WTC11 (cell line): ENCODE results near the gene FAM163A. TPM values are rescaled to one million over a fixed set of nuclear protein-coding genes. Genes with fewer than 3 reads are reported as not detected.
A peak's percentile ranks its signal among the peaks of the same experiment; 100 is the strongest.

ENCODE experiments used
- ATAC-seq: fragments of 200-7000 bp; cut with Tn5 transposase; 2 replicates; pipeline ENCODE4 v1.10.0; 2021; ENCODE audit warnings: mild to moderate bottlenecking, moderate library complexity
- CTCF ChIA-PET: fragments of 300-600 bp; sonication (Branson Sonifier 250); formaldehyde crosslinking; loops from one replicate; lab custom pipeline; 2021; ENCODE audit warnings: antibody characterized with exemption; lab: Charles Lee
- POLR2A ChIA-PET: fragments of 350-600 bp; sonication (Branson Sonifier 250); formaldehyde crosslinking; loops from one replicate; lab custom pipeline; 2021; ENCODE audit warnings: antibody characterized with exemption; lab: Charles Lee
- DNase-seq: peaks from one replicate; pipeline ENCODE4 v3.0.0; 2021; ENCODE audit warnings: low spot score
- H3K27ac Mint-ChIP-seq: 2 replicates; pipeline ENCODE4 v1.8.0; 2021; ENCODE audit warnings: mixed read lengths
- H3K27me3 Mint-ChIP-seq: 2 replicates; pipeline ENCODE4 v1.8.0; 2021; ENCODE audit warnings: low read depth, mild to moderate bottlenecking, moderate library complexity, mixed read lengths
- H3K36me3 Mint-ChIP-seq: 2 replicates; pipeline ENCODE4 v1.8.0; 2021; ENCODE audit warnings: mixed read lengths
- H3K4me1 Mint-ChIP-seq: 2 replicates; pipeline ENCODE4 v1.8.0; 2022; ENCODE audit warnings: mixed read lengths
- H3K4me3 Mint-ChIP-seq: 2 replicates; pipeline ENCODE4 v1.8.0; 2021; ENCODE audit warnings: mild to moderate bottlenecking, moderate library complexity, mixed read lengths
- H3K9me3 Mint-ChIP-seq: 2 replicates; pipeline ENCODE4 v1.8.0; 2021; ENCODE audit warnings: mixed read lengths
- ATF1 ChIP-seq: sonication (generic); formaldehyde crosslinking; IDR thresholded peaks from 2 replicates; pipeline ENCODE4 v1.8.1; 2023; ENCODE audit warnings: mild to moderate bottlenecking, moderate library complexity, missing genetic modification reagents
- CBFB ChIP-seq: sonication (generic); formaldehyde crosslinking; IDR thresholded peaks from 2 replicates; pipeline ENCODE4 v1.8.1; 2022; ENCODE audit warnings: mild to moderate bottlenecking, low read depth, missing genetic modification reagents
- CREM ChIP-seq: sonication (generic); formaldehyde crosslinking; IDR thresholded peaks from 2 replicates; pipeline ENCODE4 v1.8.1; 2022; ENCODE audit warnings: mild to moderate bottlenecking, missing genetic modification reagents, moderate library complexity
- FOXP1 ChIP-seq: sonication (generic); formaldehyde crosslinking; IDR thresholded peaks from 2 replicates; pipeline ENCODE4 v1.8.0; 2022; ENCODE audit warnings: missing genetic modification reagents, mild to moderate bottlenecking, moderate library complexity, borderline replicate concordance
- IRF2 ChIP-seq: sonication (generic); formaldehyde crosslinking; IDR thresholded peaks from 2 replicates; pipeline ENCODE4 v1.8.0; 2022; ENCODE audit warnings: low read depth, missing genetic modification reagents, borderline replicate concordance
- JAZF1 ChIP-seq: fragments of 250-450 bp; sonication (Bioruptor Pico); IDR thresholded peaks from 2 replicates; pipeline ENCODE4 v1.9.0; 2021; ENCODE audit warnings: moderate library complexity, mild to moderate bottlenecking, inconsistent platforms
- NFE2L1 ChIP-seq: sonication (generic); formaldehyde crosslinking; IDR thresholded peaks from 2 replicates; pipeline ENCODE4 v1.8.1; 2023; ENCODE audit warnings: missing genetic modification reagents
- NFYB ChIP-seq: sonication (generic); formaldehyde crosslinking; conservative IDR thresholded peaks from 2 replicates; pipeline ENCODE4 v1.8.0; 2022; ENCODE audit warnings: low read depth, missing genetic modification reagents
- NR2C2 ChIP-seq: sonication (generic); formaldehyde crosslinking; IDR thresholded peaks from 2 replicates; pipeline ENCODE4 v1.8.0; 2022; ENCODE audit warnings: mild to moderate bottlenecking, missing genetic modification reagents
- OVOL2 ChIP-seq: fragments of 250-450 bp; sonication (Bioruptor Pico); IDR thresholded peaks from 2 replicates; pipeline ENCODE4 v1.9.0; 2021; ENCODE audit warnings: mild to moderate bottlenecking, borderline replicate concordance
- RELA ChIP-seq: sonication (generic); formaldehyde crosslinking; IDR thresholded peaks from 2 replicates; pipeline ENCODE4 v1.8.1; 2022; ENCODE audit warnings: missing genetic modification reagents, mild to moderate bottlenecking, borderline replicate concordance
- SOX15 ChIP-seq: fragments of 250-450 bp; sonication (Bioruptor Pico); IDR thresholded peaks from 2 replicates; pipeline ENCODE4 v1.9.0; 2021; ENCODE audit warnings: mild to moderate bottlenecking
- SP1 ChIP-seq: sonication (generic); formaldehyde crosslinking; conservative IDR thresholded peaks from 2 replicates; pipeline ENCODE4 v1.8.1; 2022; ENCODE audit warnings: missing genetic modification reagents
- TEAD1 ChIP-seq: sonication (generic); formaldehyde crosslinking; IDR thresholded peaks from 2 replicates; pipeline ENCODE4 v1.8.0; 2022; ENCODE audit warnings: mild to moderate bottlenecking, missing genetic modification reagents
- ZNF121 ChIP-seq: sonication (generic); formaldehyde crosslinking; IDR thresholded peaks from 2 replicates; pipeline ENCODE4 v1.8.0; 2023; ENCODE audit warnings: missing genetic modification reagents
- ZNF416 ChIP-seq: fragments of 250-450 bp; sonication (Bioruptor Pico); IDR thresholded peaks from 2 replicates; pipeline ENCODE4 v1.9.0; 2021; ENCODE audit warnings: mild to moderate bottlenecking, inconsistent platforms
- total RNA-seq: library from RNA; stranded (reverse); gene quantifications from 3 replicates; pipeline ENCODE4 v1.2.3, GENCODE V29; 2021
- TF ChIP-seq, protein P1 (sequence below): sonication (generic); formaldehyde crosslinking; IDR thresholded peaks from 2 replicates; pipeline ENCODE4 v1.8.0; 2023; ENCODE audit warnings: missing genetic modification reagents, mild to moderate bottlenecking, borderline replicate concordance
- TF ChIP-seq, protein P2 (sequence below): sonication (generic); formaldehyde crosslinking; IDR thresholded peaks from 2 replicates; pipeline ENCODE4 v1.8.0; 2022; ENCODE audit warnings: mild to moderate bottlenecking, missing genetic modification reagents
- TF ChIP-seq, protein P3 (sequence below): fragments of 250-450 bp; sonication (Bioruptor Pico); IDR thresholded peaks from 2 replicates; pipeline ENCODE4 v1.9.0; 2021; ENCODE audit warnings: mild to moderate bottlenecking, borderline replicate concordance
- TF ChIP-seq, protein P4 (sequence below): sonication (generic); formaldehyde crosslinking; IDR thresholded peaks from 2 replicates; pipeline ENCODE4 v1.8.1; 2022; ENCODE audit warnings: mild to moderate bottlenecking, missing genetic modification reagents, moderate library complexity, borderline replicate concordance
- TF ChIP-seq, protein P5 (sequence below): fragments of 250-450 bp; sonication (Bioruptor Pico); IDR thresholded peaks from 2 replicates; pipeline ENCODE4 v1.8.0; 2021; ENCODE audit warnings: mild to moderate bottlenecking

FAM163A gene
- total RNA-seq, 1 experiment from 2014 or later = 0.07 TPM

DNA sequence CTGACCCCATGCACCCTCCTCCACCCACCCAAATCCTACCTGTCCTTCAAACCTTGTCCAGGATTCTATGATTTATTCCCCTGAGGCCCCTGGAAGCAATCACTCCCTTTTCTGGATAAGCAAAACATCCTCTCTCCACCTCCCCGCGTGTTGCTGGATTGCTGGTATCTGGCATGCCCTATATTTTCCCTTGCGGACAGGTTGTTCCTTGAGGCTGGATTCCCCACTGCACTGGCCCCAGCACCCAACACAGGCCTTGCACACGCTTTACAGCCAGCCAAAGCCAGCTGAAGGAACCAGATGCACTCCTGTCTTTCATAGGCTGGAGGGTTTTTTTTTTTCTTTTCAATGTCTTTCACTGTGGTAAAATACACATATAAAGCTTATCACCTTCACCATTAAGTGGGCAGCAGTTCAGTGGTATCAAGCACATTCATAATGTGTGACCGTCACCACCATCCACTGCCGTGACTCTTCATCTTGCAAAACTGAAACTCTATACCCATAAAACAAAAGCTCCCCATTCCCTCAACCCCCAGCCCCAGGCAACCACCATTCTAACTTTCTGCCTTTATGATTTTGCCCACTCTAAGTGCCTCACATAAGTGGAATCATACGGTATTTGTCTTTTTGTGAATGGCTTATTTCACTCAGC is 83.7 kb downstream of the FAM163A start:
- TF ChIP-seq ZNF416 (no peak), CBFB (CRISPR knock-in tag) (no peak), NFYB (CRISPR knock-in tag) (no peak), SOX15 (no peak), FOXP1 (no peak), NR2C2 (CRISPR knock-in tag) (no peak), RELA (no peak), IRF2 (no peak)
- TF ChIP-seq, protein P1, sequence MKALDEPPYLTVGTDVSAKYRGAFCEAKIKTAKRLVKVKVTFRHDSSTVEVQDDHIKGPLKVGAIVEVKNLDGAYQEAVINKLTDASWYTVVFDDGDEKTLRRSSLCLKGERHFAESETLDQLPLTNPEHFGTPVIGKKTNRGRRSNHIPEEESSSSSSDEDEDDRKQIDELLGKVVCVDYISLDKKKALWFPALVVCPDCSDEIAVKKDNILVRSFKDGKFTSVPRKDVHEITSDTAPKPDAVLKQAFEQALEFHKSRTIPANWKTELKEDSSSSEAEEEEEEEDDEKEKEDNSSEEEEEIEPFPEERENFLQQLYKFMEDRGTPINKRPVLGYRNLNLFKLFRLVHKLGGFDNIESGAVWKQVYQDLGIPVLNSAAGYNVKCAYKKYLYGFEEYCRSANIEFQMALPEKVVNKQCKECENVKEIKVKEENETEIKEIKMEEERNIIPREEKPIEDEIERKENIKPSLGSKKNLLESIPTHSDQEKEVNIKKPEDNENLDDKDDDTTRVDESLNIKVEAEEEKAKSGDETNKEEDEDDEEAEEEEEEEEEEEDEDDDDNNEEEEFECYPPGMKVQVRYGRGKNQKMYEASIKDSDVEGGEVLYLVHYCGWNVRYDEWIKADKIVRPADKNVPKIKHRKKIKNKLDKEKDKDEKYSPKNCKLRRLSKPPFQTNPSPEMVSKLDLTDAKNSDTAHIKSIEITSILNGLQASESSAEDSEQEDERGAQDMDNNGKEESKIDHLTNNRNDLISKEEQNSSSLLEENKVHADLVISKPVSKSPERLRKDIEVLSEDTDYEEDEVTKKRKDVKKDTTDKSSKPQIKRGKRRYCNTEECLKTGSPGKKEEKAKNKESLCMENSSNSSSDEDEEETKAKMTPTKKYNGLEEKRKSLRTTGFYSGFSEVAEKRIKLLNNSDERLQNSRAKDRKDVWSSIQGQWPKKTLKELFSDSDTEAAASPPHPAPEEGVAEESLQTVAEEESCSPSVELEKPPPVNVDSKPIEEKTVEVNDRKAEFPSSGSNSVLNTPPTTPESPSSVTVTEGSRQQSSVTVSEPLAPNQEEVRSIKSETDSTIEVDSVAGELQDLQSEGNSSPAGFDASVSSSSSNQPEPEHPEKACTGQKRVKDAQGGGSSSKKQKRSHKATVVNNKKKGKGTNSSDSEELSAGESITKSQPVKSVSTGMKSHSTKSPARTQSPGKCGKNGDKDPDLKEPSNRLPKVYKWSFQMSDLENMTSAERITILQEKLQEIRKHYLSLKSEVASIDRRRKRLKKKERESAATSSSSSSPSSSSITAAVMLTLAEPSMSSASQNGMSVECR (CRISPR knock-in tag) = no peak
- TF ChIP-seq, protein P2, sequence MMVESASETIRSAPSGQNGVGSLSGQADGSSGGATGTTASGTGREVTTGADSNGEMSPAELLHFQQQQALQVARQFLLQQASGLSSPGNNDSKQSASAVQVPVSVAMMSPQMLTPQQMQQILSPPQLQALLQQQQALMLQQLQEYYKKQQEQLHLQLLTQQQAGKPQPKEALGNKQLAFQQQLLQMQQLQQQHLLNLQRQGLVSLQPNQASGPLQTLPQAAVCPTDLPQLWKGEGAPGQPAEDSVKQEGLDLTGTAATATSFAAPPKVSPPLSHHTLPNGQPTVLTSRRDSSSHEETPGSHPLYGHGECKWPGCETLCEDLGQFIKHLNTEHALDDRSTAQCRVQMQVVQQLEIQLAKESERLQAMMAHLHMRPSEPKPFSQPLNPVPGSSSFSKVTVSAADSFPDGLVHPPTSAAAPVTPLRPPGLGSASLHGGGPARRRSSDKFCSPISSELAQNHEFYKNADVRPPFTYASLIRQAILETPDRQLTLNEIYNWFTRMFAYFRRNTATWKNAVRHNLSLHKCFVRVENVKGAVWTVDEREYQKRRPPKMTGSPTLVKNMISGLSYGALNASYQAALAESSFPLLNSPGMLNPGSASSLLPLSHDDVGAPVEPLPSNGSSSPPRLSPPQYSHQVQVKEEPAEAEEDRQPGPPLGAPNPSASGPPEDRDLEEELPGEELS (CRISPR knock-in tag) = no peak
- TF ChIP-seq, protein P3, sequence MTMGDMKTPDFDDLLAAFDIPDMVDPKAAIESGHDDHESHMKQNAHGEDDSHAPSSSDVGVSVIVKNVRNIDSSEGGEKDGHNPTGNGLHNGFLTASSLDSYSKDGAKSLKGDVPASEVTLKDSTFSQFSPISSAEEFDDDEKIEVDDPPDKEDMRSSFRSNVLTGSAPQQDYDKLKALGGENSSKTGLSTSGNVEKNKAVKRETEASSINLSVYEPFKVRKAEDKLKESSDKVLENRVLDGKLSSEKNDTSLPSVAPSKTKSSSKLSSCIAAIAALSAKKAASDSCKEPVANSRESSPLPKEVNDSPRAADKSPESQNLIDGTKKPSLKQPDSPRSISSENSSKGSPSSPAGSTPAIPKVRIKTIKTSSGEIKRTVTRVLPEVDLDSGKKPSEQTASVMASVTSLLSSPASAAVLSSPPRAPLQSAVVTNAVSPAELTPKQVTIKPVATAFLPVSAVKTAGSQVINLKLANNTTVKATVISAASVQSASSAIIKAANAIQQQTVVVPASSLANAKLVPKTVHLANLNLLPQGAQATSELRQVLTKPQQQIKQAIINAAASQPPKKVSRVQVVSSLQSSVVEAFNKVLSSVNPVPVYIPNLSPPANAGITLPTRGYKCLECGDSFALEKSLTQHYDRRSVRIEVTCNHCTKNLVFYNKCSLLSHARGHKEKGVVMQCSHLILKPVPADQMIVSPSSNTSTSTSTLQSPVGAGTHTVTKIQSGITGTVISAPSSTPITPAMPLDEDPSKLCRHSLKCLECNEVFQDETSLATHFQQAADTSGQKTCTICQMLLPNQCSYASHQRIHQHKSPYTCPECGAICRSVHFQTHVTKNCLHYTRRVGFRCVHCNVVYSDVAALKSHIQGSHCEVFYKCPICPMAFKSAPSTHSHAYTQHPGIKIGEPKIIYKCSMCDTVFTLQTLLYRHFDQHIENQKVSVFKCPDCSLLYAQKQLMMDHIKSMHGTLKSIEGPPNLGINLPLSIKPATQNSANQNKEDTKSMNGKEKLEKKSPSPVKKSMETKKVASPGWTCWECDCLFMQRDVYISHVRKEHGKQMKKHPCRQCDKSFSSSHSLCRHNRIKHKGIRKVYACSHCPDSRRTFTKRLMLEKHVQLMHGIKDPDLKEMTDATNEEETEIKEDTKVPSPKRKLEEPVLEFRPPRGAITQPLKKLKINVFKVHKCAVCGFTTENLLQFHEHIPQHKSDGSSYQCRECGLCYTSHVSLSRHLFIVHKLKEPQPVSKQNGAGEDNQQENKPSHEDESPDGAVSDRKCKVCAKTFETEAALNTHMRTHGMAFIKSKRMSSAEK = no peak
- Mint-ChIP-seq H3K27ac (0 out of 2 replicates have a peak overlapping the region, but pooled peaks have one; percentile 20), H3K27me3 (no peaks in the 10 kb centered on the region; the same call in none of the 2 replicates), H3K4me1 (peaks cover 15% of the 10 kb centered on the region), H3K9me3 (no peaks in the 10 kb centered on the region), H3K36me3 (no peaks in the 10 kb centered on the region), H3K4me3 (no peak overlapping the region)
- ChIA-PET CTCF (interaction anchor here (1.2 to 4.4 kb wide), 3 partner anchors 12 to 17 kb away, joined by 3 to 37 read pairs (median 5); no protein-coding TSS in a partner anchor), POLR2A (interaction anchor here (0.7 kb wide), 1 partner anchor 18 kb away, joined by 3 read pairs; no protein-coding TSS in a partner anchor)
- ATAC-seq (no peak), DNase-seq (no peak)

DNA sequence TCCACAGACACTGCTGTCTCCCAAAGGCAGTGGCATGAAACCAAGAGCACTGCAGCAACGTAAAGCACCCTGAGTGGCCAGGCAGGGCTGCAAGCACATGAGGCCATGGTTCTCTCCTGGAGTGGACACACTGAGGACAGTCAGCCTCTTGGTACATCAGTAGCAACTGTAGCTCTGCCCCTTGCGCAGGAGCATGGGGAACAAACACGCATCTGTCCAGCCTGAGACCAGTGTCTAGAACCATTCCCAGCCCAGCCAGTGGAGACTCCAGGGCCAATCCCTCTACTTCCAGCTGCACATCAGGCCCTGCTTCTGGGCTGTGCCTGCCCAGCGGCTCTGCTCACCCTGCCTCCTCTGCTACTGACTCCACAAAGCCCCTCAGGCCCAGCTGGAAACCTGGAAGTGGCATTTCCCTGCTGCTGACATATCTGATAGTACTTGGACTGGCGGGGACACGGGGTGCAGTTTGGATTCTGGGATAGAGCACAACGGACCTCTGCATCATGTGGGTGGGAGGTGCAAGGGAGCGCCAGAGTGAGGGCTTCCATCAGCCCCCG is 85.5 kb downstream of the FAM163A start:
- Mint-ChIP-seq H3K36me3 (no peaks in the 10 kb centered on the region), H3K27me3 (no peaks in the 10 kb centered on the region; the same call in none of the 2 replicates), H3K4me1 (peaks cover 27% of the 10 kb centered on the region), H3K9me3 (no peaks in the 10 kb centered on the region), H3K4me3 (no peak overlapping the region), H3K27ac (no peak overlapping the region)
- ATAC-seq = no peak
- ChIA-PET POLR2A (no interaction called here), CTCF (interaction anchor here (0.6 to 1.4 kb wide), 5 partner anchors 14 to 1476 kb away, joined by 3 to 17 read pairs (median 4); no protein-coding TSS in a partner anchor)
- no peak for DNase-seq
- TF ChIP-seq JAZF1 (no peak), OVOL2 (CRISPR knock-in tag) (no peak), SP1 (no peak), ZNF121 (no peak), CREM (no peak), NFE2L1 (CRISPR knock-in tag) (no peak), ATF1 (CRISPR knock-in tag) (no peak), TEAD1 (CRISPR knock-in tag) (no peak)
- TF ChIP-seq, protein P4, sequence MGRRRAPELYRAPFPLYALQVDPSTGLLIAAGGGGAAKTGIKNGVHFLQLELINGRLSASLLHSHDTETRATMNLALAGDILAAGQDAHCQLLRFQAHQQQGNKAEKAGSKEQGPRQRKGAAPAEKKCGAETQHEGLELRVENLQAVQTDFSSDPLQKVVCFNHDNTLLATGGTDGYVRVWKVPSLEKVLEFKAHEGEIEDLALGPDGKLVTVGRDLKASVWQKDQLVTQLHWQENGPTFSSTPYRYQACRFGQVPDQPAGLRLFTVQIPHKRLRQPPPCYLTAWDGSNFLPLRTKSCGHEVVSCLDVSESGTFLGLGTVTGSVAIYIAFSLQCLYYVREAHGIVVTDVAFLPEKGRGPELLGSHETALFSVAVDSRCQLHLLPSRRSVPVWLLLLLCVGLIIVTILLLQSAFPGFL (CRISPR knock-in tag) = no peak
- TF ChIP-seq, protein P5, sequence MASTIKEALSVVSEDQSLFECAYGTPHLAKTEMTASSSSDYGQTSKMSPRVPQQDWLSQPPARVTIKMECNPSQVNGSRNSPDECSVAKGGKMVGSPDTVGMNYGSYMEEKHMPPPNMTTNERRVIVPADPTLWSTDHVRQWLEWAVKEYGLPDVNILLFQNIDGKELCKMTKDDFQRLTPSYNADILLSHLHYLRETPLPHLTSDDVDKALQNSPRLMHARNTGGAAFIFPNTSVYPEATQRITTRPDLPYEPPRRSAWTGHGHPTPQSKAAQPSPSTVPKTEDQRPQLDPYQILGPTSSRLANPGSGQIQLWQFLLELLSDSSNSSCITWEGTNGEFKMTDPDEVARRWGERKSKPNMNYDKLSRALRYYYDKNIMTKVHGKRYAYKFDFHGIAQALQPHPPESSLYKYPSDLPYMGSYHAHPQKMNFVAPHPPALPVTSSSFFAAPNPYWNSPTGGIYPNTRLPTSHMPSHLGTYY (CRISPR knock-in tag) = no peak
